Measurements from ENCODE around the gene ZBTB11.

GRCh38 chr3:101689286-101689685 lies 12.4 kb upstream of the ZBTB11 start:
- TF ChIP-seq GTF3C2 (IDR thresholded peaks at IDR 0.05; ENCODE audit: borderline replicate concordance, extremely low read depth, insufficient read length) (no peak), SREBF1 (IDR thresholded peaks at IDR 0.05; ENCODE audit: borderline replicate concordance, low read depth, low read length) (no peak), EZH2 (IDR thresholded peaks at IDR 0.05; ENCODE audit: borderline replicate concordance, low read depth, low read length) (no peak)

Data from K562 (cell line).